ENCODE results near the gene KCNJ13. TPM values are rescaled to one million over a fixed set of nuclear protein-coding genes. Genes with fewer than 3 reads are reported as not detected.

Gene KCNJ13
- total and polyA plus RNA-seq, 3 donors from 2014 or later = 0.25 to 2.8 (median 1.3) TPM

DNA sequence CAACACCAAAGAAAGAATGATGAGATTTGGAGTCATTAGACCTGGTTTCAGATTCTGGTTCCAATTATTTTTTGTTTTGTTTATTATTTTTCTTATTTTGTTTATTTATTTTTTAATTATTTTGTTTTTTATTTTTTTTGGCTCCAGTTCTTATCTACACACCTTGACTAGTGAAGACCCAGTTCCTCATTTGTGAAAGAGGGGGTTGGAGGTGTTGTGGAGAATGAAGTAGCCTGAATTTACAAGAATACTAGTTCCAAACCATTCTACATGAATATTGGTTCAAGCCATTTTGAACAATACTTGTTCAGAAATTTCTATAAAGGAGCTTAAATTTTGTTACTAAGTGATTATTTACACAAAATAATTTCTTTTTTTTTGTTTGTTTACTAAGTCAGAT, 6.9 kb upstream of the KCNJ13 start:
- Histone ChIP-seq H3K36me3 (ENCODE audit: low read depth, missing control alignments) (no peaks in the 10 kb centered on the region), H3K4me1 (peaks cover 5% of the 10 kb centered on the region), H3K27me3 (no peaks in the 10 kb centered on the region), H3K4me3 (no peak overlapping the region), H3K27ac (no peak overlapping the region), H3K9me3 (no peaks in the 10 kb centered on the region)
- no peak for DNase-seq
- intact Hi-C loops (cut with DNase I; ENCODE audit: low total_unique reads) = no loop called here
- TF ChIP-seq, protein P1, sequence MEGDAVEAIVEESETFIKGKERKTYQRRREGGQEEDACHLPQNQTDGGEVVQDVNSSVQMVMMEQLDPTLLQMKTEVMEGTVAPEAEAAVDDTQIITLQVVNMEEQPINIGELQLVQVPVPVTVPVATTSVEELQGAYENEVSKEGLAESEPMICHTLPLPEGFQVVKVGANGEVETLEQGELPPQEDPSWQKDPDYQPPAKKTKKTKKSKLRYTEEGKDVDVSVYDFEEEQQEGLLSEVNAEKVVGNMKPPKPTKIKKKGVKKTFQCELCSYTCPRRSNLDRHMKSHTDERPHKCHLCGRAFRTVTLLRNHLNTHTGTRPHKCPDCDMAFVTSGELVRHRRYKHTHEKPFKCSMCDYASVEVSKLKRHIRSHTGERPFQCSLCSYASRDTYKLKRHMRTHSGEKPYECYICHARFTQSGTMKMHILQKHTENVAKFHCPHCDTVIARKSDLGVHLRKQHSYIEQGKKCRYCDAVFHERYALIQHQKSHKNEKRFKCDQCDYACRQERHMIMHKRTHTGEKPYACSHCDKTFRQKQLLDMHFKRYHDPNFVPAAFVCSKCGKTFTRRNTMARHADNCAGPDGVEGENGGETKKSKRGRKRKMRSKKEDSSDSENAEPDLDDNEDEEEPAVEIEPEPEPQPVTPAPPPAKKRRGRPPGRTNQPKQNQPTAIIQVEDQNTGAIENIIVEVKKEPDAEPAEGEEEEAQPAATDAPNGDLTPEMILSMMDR (IDR thresholded peaks at IDR 0.05) = no peak
- TF ChIP-seq POLR2A (IDR thresholded peaks at IDR 0.05) = no peak

DNA sequence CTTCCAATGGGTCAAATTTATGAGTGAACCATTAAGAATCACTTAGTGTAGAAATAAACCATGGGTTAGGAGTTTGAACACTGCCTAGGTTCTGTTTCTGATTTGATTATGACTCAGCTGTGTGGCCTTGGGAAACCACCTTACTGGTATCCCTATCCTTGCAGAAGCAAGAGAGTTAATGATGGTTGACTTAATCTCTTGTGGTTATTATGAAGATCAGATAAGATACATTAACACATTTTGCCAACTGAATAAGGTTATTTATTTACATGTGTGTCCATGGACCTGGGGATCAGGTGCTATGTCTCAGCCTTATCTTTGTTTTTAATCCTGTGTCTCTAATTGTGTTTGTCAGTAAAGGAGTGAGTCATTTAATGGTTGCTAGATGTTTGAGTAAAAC, 5.4 kb upstream of the KCNJ13 start:
- H3K4me1 ChIP-seq = peaks cover 5% of the 10 kb centered on the region
- no peak for DNase-seq
- no peaks in the 10 kb centered on the region for H3K27me3 ChIP-seq
- no peaks in the 10 kb centered on the region for H3K36me3 ChIP-seq (ENCODE audit: low read depth, missing control alignments)
- intact Hi-C loops (cut with DNase I; ENCODE audit: low total_unique reads) = no loop called here
- H3K9me3 ChIP-seq = no peaks in the 10 kb centered on the region
- TF ChIP-seq, protein P1 (IDR thresholded peaks at IDR 0.05) = no peak
- no peak for TF ChIP-seq POLR2A (IDR thresholded peaks at IDR 0.05)
- no peak overlapping the region for H3K4me3 ChIP-seq
- no peak overlapping the region for H3K27ac ChIP-seq

DNA sequence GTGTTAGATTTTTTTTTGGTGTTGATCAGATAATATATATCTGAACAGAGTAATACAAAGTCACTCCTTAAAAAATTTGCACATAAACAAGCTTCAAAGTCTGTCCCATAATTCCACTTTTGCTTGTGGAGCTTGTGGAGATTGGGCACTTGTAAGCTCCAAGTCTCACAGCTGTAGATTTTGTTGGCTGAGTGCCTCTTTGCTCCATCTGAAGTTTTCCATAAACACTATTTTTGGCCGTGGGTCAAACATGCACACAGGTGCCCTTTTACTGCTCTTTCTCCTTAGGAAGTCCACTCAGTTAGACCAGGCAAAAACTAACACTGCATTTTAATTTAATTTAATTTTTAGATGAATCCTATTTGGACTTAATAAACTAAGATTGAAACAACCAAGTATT, 3.6 kb upstream of the KCNJ13 start:
- peak overlapping the region in 1 of 2 donors; percentile 47 for H3K27ac ChIP-seq
- TF ChIP-seq, protein P1 (IDR thresholded peaks at IDR 0.05) = no peak
- no peak for TF ChIP-seq POLR2A (IDR thresholded peaks at IDR 0.05)
- no peak overlapping the region for H3K4me3 ChIP-seq
- intact Hi-C loops (cut with DNase I; ENCODE audit: low total_unique reads) = no loop called here
- H3K4me1 ChIP-seq = peaks cover 5% of the 10 kb centered on the region
- WGBS, 2 donors = 53 to 70% methylated on average over 1 of the region's 1 CpG
- no peaks in the 10 kb centered on the region for H3K36me3 ChIP-seq (ENCODE audit: low read depth, missing control alignments)
- DNase-seq = no peak
- no peaks in the 10 kb centered on the region for H3K9me3 ChIP-seq
- no peaks in the 10 kb centered on the region for H3K27me3 ChIP-seq

DNA sequence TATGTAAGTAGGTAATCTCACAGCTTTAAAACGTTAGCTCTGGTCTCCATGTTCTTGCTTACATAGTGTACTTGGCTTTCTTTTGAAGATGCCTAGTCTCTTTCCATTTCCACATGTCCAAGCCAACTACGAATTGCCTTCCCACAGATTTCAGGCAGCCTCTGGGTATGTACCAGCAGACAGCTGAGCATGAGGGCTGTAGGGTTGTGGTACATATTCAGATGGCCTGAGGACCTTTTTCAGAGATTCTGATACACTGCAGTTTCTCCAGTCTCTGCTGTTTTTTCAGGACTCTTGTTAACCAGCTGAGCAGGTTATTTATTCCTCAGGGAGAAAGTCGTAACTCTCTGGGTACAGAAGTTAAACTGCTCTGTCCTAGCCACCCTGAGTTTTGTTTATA, 3.1 kb upstream of the KCNJ13 start:
- Histone ChIP-seq H3K4me3 (no peak overlapping the region), H3K27me3 (no peaks in the 10 kb centered on the region), H3K9me3 (no peaks in the 10 kb centered on the region), H3K36me3 (ENCODE audit: low read depth, missing control alignments) (no peaks in the 10 kb centered on the region), H3K4me1 (peaks cover 5% of the 10 kb centered on the region), H3K27ac (peak overlapping the region in 1 of 2 donors; percentile 47)
- no peak for DNase-seq
- 61 to 65% methylated on average over 3 of the region's 3 CpGs for WGBS, 2 donors
- intact Hi-C loops (cut with DNase I; ENCODE audit: low total_unique reads) = no loop called here
- TF ChIP-seq POLR2A (IDR thresholded peaks at IDR 0.05) = no peak
- TF ChIP-seq, protein P1 (IDR thresholded peaks at IDR 0.05) = no peak

DNA sequence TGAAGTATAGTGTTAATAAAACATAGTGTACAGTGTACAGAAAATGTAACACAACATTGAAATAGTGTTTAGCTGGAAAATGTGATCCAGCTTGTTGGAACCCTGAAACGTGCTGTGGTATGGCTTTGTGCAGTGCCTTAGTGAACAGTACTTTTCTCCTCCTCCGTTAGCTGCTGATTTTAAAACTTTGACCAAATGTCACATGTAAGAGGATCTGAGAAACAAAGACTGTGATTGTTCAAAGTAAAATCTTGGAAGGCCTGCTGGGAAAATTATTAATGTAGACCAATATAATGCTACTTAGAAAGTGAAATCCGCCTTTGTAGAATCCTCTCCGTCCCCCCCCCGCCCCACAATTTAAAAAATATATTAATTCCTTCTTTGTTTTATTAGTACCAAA, 911 bp upstream of the KCNJ13 start:
- H3K4me1 ChIP-seq = peaks cover 12% of the 10 kb centered on the region
- intact Hi-C loops (cut with DNase I; ENCODE audit: low total_unique reads) = no loop called here
- no peak for TF ChIP-seq POLR2A (IDR thresholded peaks at IDR 0.05)
- TF ChIP-seq, protein P1 (IDR thresholded peaks at IDR 0.05) = no peak
- H3K27me3 ChIP-seq = no peaks in the 10 kb centered on the region
- no peak overlapping the region for H3K4me3 ChIP-seq
- 66 to 77% methylated on average over 5 of the region's 5 CpGs for WGBS, 2 donors
- no peak for DNase-seq
- H3K27ac ChIP-seq = peak overlapping the region in 1 of 2 donors; percentile 47
- H3K9me3 ChIP-seq = no peaks in the 10 kb centered on the region
- no peaks in the 10 kb centered on the region for H3K36me3 ChIP-seq (ENCODE audit: low read depth, missing control alignments)
